AG08395 (cell line): ENCODE measurements around the gene THEMIS.

Experiments used
- DNase-seq: peaks from one replicate; pipeline ENCODE4 v3.0.0; 2012; ENCODE audit warnings: mixed read lengths, low spot score

THEMIS gene

GRCh38 chr6:127858727-127859391 is 42.0 kb downstream of the THEMIS start:
- DNase-seq = no peak

GRCh38 chr6:127857051-127857637 is 43.7 kb downstream of the THEMIS start:
- DNase-seq = no peak

- DNase-seq = peak; percentile 7
Observed at GRCh38 chr6:127855542-127856159, 45.2 kb downstream of the THEMIS start.

GRCh38 chr6:127854009-127854408 is 46.8 kb downstream of the THEMIS start:
- no peak for DNase-seq

- peak; percentile 8 for DNase-seq
Observed at GRCh38 chr6:127851197-127851596, 49.7 kb downstream of the THEMIS start.

GRCh38 chr6:127845242-127845641 is 55.6 kb downstream of the THEMIS start:
- DNase-seq = no peak

- no peak for DNase-seq
Observed at GRCh38 chr6:127844529-127844928, 56.3 kb downstream of the THEMIS start.

- DNase-seq = no peak
Observed at GRCh38 chr6:127843582-127843981, 57.3 kb downstream of the THEMIS start.

GRCh38 chr6:127842562-127842961 is 58.3 kb downstream of the THEMIS start:
- no peak for DNase-seq

GRCh38 chr6:127841811-127842210 is 59.0 kb downstream of the THEMIS start:
- DNase-seq = peak; percentile 15

GRCh38 chr6:127834136-127834535 is 66.7 kb downstream of the THEMIS start:
- DNase-seq = no peak

GRCh38 chr6:127833336-127833735 is 67.5 kb downstream of the THEMIS start:
- DNase-seq = peak; percentile 4

GRCh38 chr6:127832381-127832780 is 68.5 kb downstream of the THEMIS start:
- no peak for DNase-seq

GRCh38 chr6:127824061-127824460 is 76.8 kb downstream of the THEMIS start:
- DNase-seq = no peak

- no peak for DNase-seq
Observed at GRCh38 chr6:127821431-127821830, 79.4 kb downstream of the THEMIS start.

- DNase-seq = no peak
Observed at GRCh38 chr6:127818149-127818548, 82.7 kb downstream of the THEMIS start.

GRCh38 chr6:127816643-127817042 is 84.2 kb downstream of the THEMIS start:
- no peak for DNase-seq

GRCh38 chr6:127813699-127814027 is 87.2 kb downstream of the THEMIS start:
- no peak for DNase-seq

GRCh38 chr6:127812985-127813698 is 87.7 kb downstream of the THEMIS start:
- no peak for DNase-seq

GRCh38 chr6:127811900-127812570 is 88.8 kb downstream of the THEMIS start:
- no peak for DNase-seq

GRCh38 chr6:127807806-127808517 is 92.9 kb downstream of the THEMIS start:
- DNase-seq = no peak

- DNase-seq = no peak
Observed at GRCh38 chr6:127796713-127797112, 104.1 kb downstream of the THEMIS start.
